Measurements from ENCODE around the gene DEFB124.
A peak's percentile ranks its signal among the peaks of the same experiment; 100 is the strongest.

DEFB124 gene

GRCh38 chr20:31502884-31503673, 28.2 kb upstream of the DEFB124 start:
- in situ Hi-C loops (cut with MboI; ENCODE audit: low pct_unique_long_range_greater_than_20kb, low sequenced_read_pairs, unreplicated experiment), result loop anchor here (10.0 kb wide), 1 partner anchor 48 kb away; no protein-coding TSS in a partner anchor
- DNase-seq (ENCODE audit: low spot score), result peak; percentile 82

GRCh38 chr20:31500527-31500926, 25.6 kb upstream of the DEFB124 start:
- no peak for TF ChIP-seq CTCF (IDR thresholded peaks at IDR 0.05; ENCODE audit: extremely low read depth, insufficient read depth, missing control alignments)
- DNase-seq (ENCODE audit: low spot score), result no peak
- in situ Hi-C loops (cut with MboI; ENCODE audit: low pct_unique_long_range_greater_than_20kb, low sequenced_read_pairs, unreplicated experiment), result loop anchor here (10.0 kb wide), 1 partner anchor 46 kb away; no protein-coding TSS in a partner anchor

More at GRCh38 chr20:31502884-31503673, 28.2 kb upstream of the DEFB124 start:
- TF ChIP-seq CTCF (IDR thresholded peaks at IDR 0.05; ENCODE audit: extremely low read depth, insufficient read depth, missing control alignments), result peak; percentile 96

GRCh38 chr20:31497838-31498540, 23.1 kb upstream of the DEFB124 start:
- TF ChIP-seq CTCF (IDR thresholded peaks at IDR 0.05; ENCODE audit: extremely low read depth, insufficient read depth, missing control alignments), result no peak
- DNase-seq (ENCODE audit: low spot score), result no peak
- in situ Hi-C loops (cut with MboI; ENCODE audit: low pct_unique_long_range_greater_than_20kb, low sequenced_read_pairs, unreplicated experiment), result no loop called here

- in situ Hi-C loops (cut with MboI; ENCODE audit: low pct_unique_long_range_greater_than_20kb, low sequenced_read_pairs, unreplicated experiment), result no loop called here
- DNase-seq (ENCODE audit: low spot score), result no peak
- TF ChIP-seq CTCF (IDR thresholded peaks at IDR 0.05; ENCODE audit: extremely low read depth, insufficient read depth, missing control alignments), result no peak
Observed at GRCh38 chr20:31496761-31497295, 21.9 kb upstream of the DEFB124 start.

- in situ Hi-C loops (cut with MboI; ENCODE audit: low pct_unique_long_range_greater_than_20kb, low sequenced_read_pairs, unreplicated experiment), result no loop called here
- TF ChIP-seq CTCF (IDR thresholded peaks at IDR 0.05; ENCODE audit: extremely low read depth, insufficient read depth, missing control alignments), result no peak
- no peak for DNase-seq (ENCODE audit: low spot score)
Observed at GRCh38 chr20:31494131-31494530, 19.2 kb upstream of the DEFB124 start.

GRCh38 chr20:31490752-31491151, 15.8 kb upstream of the DEFB124 start:
- no peak for DNase-seq (ENCODE audit: low spot score)
- no peak for TF ChIP-seq CTCF (IDR thresholded peaks at IDR 0.05; ENCODE audit: extremely low read depth, insufficient read depth, missing control alignments)
- in situ Hi-C loops (cut with MboI; ENCODE audit: low pct_unique_long_range_greater_than_20kb, low sequenced_read_pairs, unreplicated experiment), result no loop called here
